ENCODE data around the gene NUDT21.

DNA sequence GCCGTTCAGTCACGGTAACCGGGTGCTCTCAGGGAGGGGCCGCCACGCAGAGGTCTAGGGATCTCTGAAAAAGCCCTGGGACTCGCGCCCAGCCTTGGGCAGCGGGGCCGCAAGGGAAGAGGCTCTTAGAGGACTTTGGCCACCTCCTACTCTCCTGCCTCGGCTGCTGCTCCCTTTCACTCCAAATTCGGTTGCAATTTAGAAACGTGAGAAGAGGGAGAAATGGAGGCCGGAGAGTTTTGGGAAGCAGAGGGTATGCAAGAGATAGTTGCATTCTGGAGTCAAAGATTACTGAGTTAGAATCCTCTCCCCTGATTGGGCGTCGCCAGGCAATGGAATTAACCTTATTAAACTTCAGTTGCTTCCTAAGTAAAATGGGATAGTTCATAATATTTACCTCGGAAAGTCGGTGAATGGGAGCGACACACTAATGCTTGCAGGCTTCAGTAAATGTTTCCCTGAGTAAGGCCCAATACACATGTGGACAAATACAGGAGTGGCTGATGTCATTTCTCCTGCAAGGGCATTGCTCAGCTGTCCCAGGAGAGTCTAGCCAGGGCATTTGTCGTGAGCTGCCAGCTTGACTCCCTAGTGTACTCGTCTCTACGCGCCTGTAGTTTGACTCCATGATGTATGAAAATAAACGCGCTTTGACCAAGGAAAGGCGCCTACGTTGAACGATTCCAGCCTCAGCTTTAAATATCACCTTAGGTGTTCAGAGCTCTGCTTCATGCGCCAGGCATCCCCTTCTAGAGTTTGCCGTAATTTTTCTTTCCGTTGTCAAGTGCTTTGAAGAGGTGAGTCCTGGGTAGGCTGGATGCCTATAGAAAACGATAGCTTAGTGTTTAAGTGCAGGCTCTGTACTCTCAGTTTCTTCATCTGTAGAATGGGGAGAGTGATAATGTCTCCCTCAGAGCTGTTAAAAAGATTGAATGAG, 889 bp upstream of the NUDT21 start:
- TF ChIP-seq BHLHE40 (IDR thresholded peaks at IDR 0.05; ENCODE audit: borderline replicate concordance) (no peak), ZNF384 (IDR thresholded peaks at IDR 0.05) (no peak), LEF1 (IDR thresholded peaks at IDR 0.05; ENCODE audit: borderline replicate concordance) (no peak), NFRKB (IDR thresholded peaks at IDR 0.05) (no peak), SP1 (IDR thresholded peaks at IDR 0.05) (no peak), CTBP1 (IDR thresholded peaks at IDR 0.05; ENCODE audit: borderline replicate concordance) (no peak), ELF4 (IDR thresholded peaks at IDR 0.05) (no peak)

Data from HEK293T (cell line).